Measurements from ENCODE around the gene SIRT3. TPM values are rescaled to one million over a fixed set of nuclear protein-coding genes. Genes with fewer than 3 reads are reported as not detected.

SIRT3 gene
- total RNA-seq, 1 donor from 2014 or later = 11.8 TPM

DNA sequence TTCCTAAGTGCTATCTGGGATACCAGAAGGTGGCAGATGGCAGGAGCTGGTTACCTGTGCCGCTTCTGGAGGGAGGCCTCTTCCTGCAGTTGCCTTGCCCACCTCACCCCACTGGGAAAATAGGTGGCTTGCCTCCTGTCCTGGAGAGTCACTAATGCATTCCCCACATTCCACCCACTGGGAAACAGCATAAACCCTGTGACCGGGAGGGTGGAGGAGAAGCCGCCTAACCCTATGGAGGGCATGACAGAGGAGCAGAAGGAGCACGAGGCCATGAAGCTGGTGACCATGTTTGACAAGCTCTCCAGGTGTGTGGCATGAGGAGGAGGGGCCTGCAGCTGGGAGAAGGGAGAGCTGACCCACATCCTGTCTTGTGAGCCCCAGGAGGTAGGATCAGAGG is 23.0 kb downstream of the SIRT3 start:
- TF ChIP-seq, protein P1, sequence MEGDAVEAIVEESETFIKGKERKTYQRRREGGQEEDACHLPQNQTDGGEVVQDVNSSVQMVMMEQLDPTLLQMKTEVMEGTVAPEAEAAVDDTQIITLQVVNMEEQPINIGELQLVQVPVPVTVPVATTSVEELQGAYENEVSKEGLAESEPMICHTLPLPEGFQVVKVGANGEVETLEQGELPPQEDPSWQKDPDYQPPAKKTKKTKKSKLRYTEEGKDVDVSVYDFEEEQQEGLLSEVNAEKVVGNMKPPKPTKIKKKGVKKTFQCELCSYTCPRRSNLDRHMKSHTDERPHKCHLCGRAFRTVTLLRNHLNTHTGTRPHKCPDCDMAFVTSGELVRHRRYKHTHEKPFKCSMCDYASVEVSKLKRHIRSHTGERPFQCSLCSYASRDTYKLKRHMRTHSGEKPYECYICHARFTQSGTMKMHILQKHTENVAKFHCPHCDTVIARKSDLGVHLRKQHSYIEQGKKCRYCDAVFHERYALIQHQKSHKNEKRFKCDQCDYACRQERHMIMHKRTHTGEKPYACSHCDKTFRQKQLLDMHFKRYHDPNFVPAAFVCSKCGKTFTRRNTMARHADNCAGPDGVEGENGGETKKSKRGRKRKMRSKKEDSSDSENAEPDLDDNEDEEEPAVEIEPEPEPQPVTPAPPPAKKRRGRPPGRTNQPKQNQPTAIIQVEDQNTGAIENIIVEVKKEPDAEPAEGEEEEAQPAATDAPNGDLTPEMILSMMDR (conservative IDR thresholded peaks at IDR 0.05; ENCODE audit: low read depth, low read length) = no peak
- no peak overlapping the region for H3K4me3 ChIP-seq (ENCODE audit: low read depth, low read length)
- DNase-seq (ENCODE audit: low read depth) = no peak

DNA sequence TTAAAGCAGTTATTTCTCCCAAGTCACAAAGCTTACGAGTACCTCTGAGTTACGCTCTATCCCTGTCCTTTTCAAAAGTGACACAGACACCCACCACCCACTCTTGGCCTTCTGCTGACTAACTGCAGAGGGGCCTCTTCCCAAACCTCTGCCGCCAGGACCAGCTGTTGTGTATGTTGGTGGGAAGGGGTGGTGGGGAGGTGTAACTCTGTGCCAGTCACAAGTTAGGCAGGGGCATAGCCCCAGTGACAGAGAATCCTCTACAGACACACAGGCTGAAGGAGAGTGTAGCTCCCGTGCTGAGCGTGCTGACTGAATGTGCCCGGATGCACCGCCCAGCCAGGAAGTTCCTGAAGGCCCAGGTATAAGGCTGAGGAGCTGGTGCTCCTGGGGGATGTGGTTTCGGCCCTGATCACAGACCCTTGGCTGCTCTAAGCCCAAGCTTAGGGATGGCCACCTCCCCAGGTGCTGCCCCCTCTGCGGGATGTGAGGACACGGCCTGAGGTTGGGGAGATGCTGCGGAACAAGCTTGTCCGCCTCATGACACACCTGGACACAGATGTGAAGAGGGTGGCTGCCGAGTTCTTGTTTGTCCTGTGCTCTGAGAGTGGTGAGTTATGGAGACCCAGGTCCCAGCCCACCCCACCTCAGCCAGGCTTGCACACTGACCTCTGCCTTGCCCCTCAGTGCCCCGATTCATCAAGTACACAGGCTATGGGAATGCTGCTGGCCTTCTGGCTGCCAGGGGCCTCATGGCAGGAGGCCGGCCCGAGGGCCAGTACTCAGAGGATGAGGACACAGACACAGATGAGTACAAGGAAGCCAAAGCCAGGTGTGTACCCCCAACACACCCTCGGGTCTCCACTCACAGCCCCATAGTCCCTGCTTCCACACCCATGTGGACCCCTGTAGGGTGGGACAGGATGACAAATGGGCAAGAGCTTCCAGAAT is 23.7 kb downstream of the SIRT3 start:
- no peak overlapping the region for H3K4me3 ChIP-seq (ENCODE audit: low read depth, low read length)
- TF ChIP-seq, protein P1 (conservative IDR thresholded peaks at IDR 0.05; ENCODE audit: low read depth, low read length) = no peak
- DNase-seq (ENCODE audit: low read depth) = no peak

DNA sequence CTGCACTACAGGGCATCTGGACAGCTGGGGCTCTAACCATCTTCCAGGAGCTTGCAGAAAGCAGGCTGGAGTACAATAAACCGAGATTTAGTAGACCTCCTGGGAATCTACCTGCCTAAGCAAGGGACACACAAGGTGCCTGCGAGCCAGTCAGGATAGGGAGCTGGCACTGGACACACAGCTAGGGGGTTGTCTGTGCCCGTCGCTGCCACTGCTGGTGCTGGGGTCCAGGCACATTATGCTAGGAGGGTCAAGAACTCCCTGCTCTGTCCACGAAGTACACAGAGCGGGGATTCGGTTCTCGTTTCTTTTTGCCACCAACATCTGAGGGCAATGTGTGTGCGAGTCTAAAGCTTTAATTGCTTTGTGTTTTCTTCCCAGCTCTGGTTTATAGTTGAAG is 24.4 kb downstream of the SIRT3 start:
- TF ChIP-seq, protein P1 (conservative IDR thresholded peaks at IDR 0.05; ENCODE audit: low read depth, low read length) = no peak
- no peak for DNase-seq (ENCODE audit: low read depth)
- no peak overlapping the region for H3K4me3 ChIP-seq (ENCODE audit: low read depth, low read length)

DNA sequence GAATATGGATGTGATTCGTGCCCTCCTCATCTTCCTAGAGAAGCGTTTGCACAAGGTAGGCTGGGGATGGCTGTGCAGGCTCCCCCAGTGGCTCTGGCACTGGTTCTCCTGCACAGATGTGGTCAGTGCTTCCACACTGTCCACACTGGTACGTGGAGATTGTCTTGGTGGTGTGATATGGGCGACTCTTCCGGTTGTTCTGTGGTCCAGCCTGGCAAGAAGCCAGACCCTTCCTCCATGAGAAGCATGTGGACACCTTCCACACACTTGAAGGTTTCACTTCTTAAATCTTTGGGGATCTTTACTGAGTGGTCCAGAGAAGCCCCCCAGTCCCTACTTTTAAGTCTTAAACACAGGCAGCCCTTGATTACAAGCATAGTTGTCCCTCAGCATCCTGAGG is 24.8 kb downstream of the SIRT3 start:
- H3K4me3 ChIP-seq (ENCODE audit: low read depth, low read length) = no peak overlapping the region
- TF ChIP-seq, protein P1 (conservative IDR thresholded peaks at IDR 0.05; ENCODE audit: low read depth, low read length) = no peak
- DNase-seq (ENCODE audit: low read depth) = no peak

DNA sequence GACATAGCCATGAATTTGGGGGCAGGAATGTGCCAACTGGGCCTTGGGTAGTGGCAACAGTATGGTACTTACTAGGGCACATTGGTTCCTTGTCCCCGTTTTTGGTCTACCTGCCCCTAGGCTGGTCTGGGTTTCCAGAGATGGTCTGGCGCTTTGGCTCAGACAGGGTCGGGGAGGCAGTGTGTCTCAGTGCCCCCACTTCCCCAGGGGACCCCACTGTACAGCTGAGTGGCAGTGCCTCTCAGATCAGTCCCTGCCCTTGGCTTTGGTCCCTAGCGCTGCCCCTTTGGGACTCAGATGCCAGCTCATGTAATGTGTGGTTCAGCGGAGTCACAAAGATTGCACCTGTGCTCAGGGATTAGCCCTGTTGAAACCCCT is 25.4 kb downstream of the SIRT3 start:
- no peak overlapping the region for H3K4me3 ChIP-seq (ENCODE audit: low read depth, low read length)
- no peak for DNase-seq (ENCODE audit: low read depth)
- TF ChIP-seq, protein P1 (conservative IDR thresholded peaks at IDR 0.05; ENCODE audit: low read depth, low read length) = no peak

DNA sequence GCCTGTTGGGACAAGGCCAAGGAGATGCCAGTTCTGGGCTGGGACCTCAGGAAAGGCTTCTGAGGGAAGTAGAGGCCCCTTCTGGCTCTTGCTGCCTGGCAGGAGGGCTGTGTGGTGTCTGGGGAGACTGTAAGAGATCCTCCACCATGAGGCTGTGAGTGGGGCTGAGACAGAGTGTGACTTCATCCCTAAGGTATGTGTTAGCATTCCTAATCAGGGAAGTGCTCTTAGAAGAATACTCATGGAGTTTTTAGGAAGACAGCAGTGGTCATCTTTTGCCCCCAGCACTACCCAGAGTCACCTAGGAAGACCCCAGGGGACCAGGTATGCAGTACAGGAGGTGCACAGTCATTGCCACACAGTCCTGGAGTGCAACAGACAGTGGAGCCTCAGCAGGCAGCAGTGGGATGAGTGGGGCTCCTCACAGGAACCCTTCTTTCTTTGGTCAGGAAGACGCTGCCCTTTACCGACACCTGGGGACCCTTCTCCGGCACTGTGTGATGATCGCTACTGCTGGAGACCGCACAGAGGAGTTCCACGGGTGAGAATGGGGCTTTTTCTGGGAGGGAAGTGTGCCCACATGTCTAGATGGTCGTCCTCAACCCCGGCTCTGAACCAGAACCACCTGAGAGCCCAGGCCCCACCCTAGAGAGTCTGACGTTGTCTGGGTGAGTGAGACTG is 25.9 kb downstream of the SIRT3 start:
- H3K4me3 ChIP-seq (ENCODE audit: low read depth, low read length) = peak overlapping the region; percentile 99
- TF ChIP-seq, protein P1 (conservative IDR thresholded peaks at IDR 0.05; ENCODE audit: low read depth, low read length) = no peak
- peak; percentile 25 for DNase-seq (ENCODE audit: low read depth)

Measured in epithelial cell of proximal tubule (primary cell).